GM12873 (cell line): ENCODE measurements around the gene PAQR8.

Experiments used
- TF ChIP-seq, protein P1 (sequence below): IDR thresholded peaks from 2 replicates; pipeline ENCODE4 v1.5.1; 2012; ENCODE audit warnings: low read depth, mild to moderate bottlenecking, moderate library complexity, low read length, control low read depth; ENCODE audit not compliant: insufficient read depth; ENCODE audit errors: missing control alignments

PAQR8 gene

DNA sequence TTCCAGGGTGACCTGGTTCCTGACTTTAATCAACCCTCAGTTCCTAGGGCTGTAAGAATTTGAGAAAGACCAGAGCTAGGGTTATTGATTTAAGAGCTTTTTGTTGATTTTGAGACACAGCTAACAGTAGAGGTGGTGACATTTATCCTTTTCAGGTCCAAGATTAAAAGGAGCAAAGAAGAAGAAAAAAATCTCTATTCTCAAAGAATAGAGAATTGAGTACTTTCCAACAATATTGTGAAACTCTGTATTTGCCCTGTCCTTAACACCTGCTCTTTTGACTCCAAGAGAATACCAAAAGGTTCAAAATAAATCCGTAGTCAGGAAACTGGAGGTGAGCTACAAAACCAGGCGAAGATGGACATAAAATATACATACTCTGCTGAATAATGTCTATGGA is 7.3 kb downstream of the PAQR8 start:
- TF ChIP-seq, protein P1, sequence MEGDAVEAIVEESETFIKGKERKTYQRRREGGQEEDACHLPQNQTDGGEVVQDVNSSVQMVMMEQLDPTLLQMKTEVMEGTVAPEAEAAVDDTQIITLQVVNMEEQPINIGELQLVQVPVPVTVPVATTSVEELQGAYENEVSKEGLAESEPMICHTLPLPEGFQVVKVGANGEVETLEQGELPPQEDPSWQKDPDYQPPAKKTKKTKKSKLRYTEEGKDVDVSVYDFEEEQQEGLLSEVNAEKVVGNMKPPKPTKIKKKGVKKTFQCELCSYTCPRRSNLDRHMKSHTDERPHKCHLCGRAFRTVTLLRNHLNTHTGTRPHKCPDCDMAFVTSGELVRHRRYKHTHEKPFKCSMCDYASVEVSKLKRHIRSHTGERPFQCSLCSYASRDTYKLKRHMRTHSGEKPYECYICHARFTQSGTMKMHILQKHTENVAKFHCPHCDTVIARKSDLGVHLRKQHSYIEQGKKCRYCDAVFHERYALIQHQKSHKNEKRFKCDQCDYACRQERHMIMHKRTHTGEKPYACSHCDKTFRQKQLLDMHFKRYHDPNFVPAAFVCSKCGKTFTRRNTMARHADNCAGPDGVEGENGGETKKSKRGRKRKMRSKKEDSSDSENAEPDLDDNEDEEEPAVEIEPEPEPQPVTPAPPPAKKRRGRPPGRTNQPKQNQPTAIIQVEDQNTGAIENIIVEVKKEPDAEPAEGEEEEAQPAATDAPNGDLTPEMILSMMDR = no peak

DNA sequence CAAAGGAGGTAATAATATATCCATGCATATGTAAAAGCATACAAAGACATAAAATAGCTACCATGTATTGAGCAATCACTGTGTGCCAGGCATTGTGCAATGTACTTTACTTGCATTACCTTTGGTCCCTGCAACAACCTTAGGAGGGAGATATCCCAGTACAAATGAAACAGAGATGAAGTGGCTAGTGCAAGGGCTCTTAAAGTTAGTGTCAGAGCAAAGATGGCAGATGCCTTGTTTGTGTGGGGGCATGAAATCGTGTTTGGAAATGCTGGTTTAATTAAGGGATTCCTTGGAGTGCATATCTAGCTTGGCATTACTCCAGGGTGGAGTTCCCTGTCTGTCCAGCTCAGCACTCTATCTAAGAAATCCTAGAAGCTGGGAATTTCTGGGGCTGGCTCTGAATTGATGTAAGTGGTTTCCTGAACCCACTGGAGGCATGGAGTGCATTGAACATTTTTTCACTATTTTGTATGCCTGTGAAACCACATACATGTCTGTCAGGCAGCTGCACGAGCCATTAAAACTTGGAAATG is 9.8 kb downstream of the PAQR8 start:
- TF ChIP-seq, protein P1 = no peak

DNA sequence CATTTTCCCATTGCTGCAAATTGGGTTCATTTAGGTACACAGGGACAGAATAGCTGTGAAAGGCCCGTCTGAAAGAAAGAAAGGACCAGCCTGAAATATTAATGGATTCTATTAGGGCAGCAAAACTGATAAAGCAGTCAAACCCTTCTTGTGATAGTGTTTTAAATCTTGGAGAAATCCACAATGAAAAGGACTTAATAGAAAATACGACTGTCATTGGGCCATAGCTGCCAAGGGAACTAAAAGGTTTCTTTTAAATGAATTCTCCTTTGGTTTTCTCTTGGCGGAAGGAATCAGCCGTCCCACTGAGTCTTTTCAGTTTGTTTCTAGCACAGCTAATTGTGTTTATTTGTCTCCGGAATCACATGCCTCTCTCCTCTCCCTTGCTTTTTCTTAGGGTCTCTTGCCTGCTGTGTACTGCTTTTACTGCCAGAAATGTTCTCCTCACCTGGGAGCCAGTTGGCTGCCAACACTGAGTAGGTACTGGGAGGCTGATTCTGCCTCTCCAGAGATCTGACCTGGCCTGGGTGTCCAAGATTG is 11.3 kb downstream of the PAQR8 start:
- TF ChIP-seq, protein P1 = no peak

DNA sequence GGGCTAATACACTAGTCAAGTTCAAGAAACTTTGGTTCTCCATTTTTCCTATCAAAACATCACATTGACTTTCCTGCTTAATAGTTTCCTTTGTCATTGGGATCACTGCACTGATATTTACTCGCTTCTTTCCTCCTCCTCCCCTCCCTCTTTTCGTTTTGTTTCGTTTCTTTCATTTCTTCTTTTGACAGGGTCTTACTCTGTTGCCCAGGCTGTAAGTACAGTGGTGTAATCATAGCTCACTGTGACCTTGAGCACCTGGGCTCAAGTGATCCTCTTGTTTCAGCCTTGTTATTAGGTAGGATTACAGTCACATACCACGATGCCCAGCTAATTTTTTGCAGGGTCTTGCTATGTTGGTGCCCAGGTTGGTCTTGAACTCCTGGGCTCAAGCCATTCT is 12.3 kb downstream of the PAQR8 start:
- TF ChIP-seq, protein P1 = no peak

GRCh38 chr6:52375780-52376556 is 14.0 kb downstream of the PAQR8 start:
- TF ChIP-seq, protein P1 = no peak

- TF ChIP-seq, protein P1 = no peak
These were observed 14.8 kb downstream of the PAQR8 start for GRCh38 chr6:52376763-52377162.

- TF ChIP-seq, protein P1 = no peak
These were observed 15.7 kb downstream of the PAQR8 start for GRCh38 chr6:52377538-52378221.
